HL-60 (cell line): ENCODE measurements around the gene TSPAN15.

Source experiments
- DNase-seq, 2 experiments: peaks; one replicate each; pipeline ENCODE4 v3.0.0-alpha.2; 2010 to 2020; ENCODE audit warnings: low read depth in 1 of 2, low spot score in 1 of 2
- H3K27ac ChIP-seq: fragments of 250-450 bp; sonication (Bioruptor Pico); replicated peaks from 2 replicates; pipeline ENCODE4 v1.5.1; 2020; ENCODE audit warnings: mild to moderate bottlenecking, moderate library complexity
- H3K27me3 ChIP-seq: fragments of 250-450 bp; sonication (Bioruptor Pico); 2 replicates; pipeline ENCODE4 v1.5.1; 2021; ENCODE audit warnings: mild to moderate bottlenecking, moderate library complexity; ENCODE audit not compliant: insufficient read depth, poor library complexity, severe bottlenecking
- H3K4me3 ChIP-seq: replicated peaks from 2 replicates; pipeline ENCODE4 v1.5.1; 2011; ENCODE audit warnings: mild to moderate bottlenecking, control low read depth, low read length; ENCODE audit not compliant: insufficient read depth
- GABPA ChIP-seq: IDR thresholded peaks from 2 replicates; pipeline ENCODE4 v1.6.1; 2012; ENCODE audit warnings: low read depth
- POLR2AphosphoS5 ChIP-seq: IDR thresholded peaks from 2 replicates; pipeline ENCODE4 v1.6.1; 2012; ENCODE audit warnings: low read depth
- SPI1 ChIP-seq: IDR thresholded peaks from 2 replicates; pipeline ENCODE4 v1.6.1; 2012; ENCODE audit warnings: low read depth, mild to moderate bottlenecking, borderline replicate concordance
- TF ChIP-seq, protein P1 (sequence below): IDR thresholded peaks from one replicate; pipeline ENCODE4 v1.5.1; 2011; ENCODE audit warnings: low read length, control low read depth, inconsistent platforms; ENCODE audit not compliant: insufficient read depth
- TF ChIP-seq, protein P2 (sequence below): IDR thresholded peaks from 2 replicates; pipeline ENCODE4 v1.6.1; 2012; ENCODE audit warnings: low read depth; ENCODE audit not compliant: insufficient replicate concordance

Gene TSPAN15

DNA sequence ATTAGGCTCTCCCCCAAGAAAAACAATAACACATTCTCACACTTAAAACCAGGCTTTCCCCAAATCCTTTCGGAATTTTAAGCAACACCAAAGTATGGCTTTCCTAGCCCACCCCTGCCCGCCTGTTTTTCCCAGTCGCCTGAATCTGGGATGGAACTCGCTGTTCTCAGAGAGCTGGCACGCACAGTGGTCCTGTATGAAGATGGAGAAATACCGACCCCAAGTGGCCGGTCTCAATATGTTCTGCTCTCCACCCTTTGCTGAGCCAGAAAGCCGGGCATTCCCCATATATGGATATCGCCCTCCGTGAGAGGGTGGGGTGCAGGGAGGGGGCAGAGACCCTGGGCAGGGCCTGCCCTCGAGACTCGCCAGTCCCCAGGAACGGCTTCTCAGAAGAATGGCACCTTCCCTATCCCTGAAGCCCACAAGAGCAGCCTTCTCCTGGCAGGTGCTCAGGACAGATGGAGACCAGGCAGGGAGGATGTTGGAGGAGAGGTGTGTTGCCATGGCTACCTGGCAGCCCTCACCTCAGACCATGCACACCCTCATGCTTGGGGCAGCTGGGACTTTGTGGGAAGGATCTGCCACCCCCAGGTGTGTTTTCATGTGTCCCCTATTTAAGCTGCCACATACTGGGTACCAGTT is 37.9 kb upstream of the TSPAN15 start:
- no peak for TF ChIP-seq POLR2AphosphoS5
- TF ChIP-seq, protein P1, sequence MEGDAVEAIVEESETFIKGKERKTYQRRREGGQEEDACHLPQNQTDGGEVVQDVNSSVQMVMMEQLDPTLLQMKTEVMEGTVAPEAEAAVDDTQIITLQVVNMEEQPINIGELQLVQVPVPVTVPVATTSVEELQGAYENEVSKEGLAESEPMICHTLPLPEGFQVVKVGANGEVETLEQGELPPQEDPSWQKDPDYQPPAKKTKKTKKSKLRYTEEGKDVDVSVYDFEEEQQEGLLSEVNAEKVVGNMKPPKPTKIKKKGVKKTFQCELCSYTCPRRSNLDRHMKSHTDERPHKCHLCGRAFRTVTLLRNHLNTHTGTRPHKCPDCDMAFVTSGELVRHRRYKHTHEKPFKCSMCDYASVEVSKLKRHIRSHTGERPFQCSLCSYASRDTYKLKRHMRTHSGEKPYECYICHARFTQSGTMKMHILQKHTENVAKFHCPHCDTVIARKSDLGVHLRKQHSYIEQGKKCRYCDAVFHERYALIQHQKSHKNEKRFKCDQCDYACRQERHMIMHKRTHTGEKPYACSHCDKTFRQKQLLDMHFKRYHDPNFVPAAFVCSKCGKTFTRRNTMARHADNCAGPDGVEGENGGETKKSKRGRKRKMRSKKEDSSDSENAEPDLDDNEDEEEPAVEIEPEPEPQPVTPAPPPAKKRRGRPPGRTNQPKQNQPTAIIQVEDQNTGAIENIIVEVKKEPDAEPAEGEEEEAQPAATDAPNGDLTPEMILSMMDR, result peak; percentile 26
- Histone ChIP-seq H3K27me3 (no peaks in the 10 kb centered on the region), H3K27ac (no peak overlapping the region), H3K4me3 (no peak overlapping the region)
- DNase-seq, result peak in 1 of 2 experiments; percentile 30

DNA sequence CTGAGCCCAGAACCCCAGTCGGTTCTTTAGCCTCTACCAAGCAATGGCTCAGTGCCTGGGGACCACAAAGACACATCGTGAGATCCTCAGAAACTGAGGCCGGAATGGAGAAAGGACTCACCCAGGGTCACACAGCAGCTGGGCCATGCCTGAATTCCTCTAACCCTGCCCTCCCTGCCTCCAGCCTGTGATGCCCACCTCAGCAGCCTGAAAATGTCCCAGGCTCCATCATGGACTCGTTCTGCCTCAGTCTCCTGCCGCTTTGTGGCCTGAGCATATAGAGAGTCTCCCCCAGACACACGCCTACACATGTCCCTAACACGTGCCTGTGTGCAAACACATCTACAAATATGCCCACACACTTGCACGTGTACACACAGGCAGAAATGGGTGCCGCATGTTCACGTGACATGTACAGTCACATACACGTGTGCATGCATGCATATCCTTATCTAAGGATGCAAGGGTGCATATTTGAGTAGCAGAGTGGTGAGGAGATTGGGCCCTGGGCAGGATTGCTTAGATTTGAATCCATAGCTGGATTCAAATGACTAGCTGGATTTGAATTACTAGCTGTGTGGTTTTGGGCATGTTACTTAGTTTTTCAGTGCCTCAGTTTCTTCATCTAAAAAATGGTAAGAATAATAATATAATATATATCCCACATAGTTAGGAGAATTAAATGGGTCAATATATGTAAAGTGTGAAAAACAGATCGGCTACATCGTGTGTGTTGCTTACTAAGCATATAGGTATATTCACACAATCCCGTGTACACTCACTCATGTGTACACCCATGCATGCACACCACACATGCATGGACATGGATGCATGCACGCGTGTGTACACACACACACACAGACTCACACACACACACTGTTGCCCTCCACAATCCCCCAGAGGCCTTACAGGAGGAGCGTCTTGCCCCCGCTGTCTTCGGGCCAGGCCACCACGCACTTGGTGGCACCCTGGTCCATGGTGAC is 36.9 kb upstream of the TSPAN15 start:
- H3K4me3 ChIP-seq, result no peak overlapping the region
- no peaks in the 10 kb centered on the region for H3K27me3 ChIP-seq
- H3K27ac ChIP-seq, result no peak overlapping the region
- TF ChIP-seq POLR2AphosphoS5, result no peak
- TF ChIP-seq SPI1, result no peak
- TF ChIP-seq GABPA, result no peak
- TF ChIP-seq, protein P1, result no peak
- TF ChIP-seq, protein P2, sequence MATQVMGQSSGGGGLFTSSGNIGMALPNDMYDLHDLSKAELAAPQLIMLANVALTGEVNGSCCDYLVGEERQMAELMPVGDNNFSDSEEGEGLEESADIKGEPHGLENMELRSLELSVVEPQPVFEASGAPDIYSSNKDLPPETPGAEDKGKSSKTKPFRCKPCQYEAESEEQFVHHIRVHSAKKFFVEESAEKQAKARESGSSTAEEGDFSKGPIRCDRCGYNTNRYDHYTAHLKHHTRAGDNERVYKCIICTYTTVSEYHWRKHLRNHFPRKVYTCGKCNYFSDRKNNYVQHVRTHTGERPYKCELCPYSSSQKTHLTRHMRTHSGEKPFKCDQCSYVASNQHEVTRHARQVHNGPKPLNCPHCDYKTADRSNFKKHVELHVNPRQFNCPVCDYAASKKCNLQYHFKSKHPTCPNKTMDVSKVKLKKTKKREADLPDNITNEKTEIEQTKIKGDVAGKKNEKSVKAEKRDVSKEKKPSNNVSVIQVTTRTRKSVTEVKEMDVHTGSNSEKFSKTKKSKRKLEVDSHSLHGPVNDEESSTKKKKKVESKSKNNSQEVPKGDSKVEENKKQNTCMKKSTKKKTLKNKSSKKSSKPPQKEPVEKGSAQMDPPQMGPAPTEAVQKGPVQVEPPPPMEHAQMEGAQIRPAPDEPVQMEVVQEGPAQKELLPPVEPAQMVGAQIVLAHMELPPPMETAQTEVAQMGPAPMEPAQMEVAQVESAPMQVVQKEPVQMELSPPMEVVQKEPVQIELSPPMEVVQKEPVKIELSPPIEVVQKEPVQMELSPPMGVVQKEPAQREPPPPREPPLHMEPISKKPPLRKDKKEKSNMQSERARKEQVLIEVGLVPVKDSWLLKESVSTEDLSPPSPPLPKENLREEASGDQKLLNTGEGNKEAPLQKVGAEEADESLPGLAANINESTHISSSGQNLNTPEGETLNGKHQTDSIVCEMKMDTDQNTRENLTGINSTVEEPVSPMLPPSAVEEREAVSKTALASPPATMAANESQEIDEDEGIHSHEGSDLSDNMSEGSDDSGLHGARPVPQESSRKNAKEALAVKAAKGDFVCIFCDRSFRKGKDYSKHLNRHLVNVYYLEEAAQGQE, result no peak
- no peak for DNase-seq

DNA sequence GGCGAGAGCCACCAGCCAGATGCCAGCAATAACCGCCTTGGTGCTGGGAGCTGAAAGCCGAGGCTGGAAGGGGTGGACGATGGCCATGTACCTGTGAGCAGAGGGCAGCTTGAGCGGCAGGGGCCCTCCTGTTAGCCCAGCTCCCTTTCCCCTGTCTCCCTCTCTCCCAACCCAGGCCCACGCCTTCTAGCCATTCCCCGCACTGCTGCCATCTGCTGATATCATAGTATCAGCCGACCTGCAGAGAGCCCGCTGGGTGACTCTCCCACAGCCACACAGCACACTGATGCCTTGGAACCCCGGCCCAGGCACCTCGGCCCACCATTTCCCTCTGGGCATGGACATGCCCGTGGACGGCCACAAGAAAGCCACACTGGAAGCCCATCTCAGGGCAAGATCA is 36.2 kb upstream of the TSPAN15 start:
- no peak for DNase-seq

More for the DNA sequence above, 36.2 kb upstream of the TSPAN15 start:
- H3K4me3 ChIP-seq, result no peak overlapping the region
- no peak for TF ChIP-seq GABPA
- no peak for TF ChIP-seq SPI1
- TF ChIP-seq, protein P1, result no peak
- TF ChIP-seq, protein P2, result no peak
- TF ChIP-seq POLR2AphosphoS5, result no peak
- no peak overlapping the region for H3K27ac ChIP-seq
- no peaks in the 10 kb centered on the region for H3K27me3 ChIP-seq
